Omental fat pad (tissue), 4 donors: ENCODE measurements around the gene RNF141. TPM values are rescaled to one million over a fixed set of nuclear protein-coding genes. Genes with fewer than 3 reads are reported as not detected.
A peak's percentile ranks its signal among the peaks of the same experiment; 100 is the strongest.

Experiments used
- ATAC-seq: fragments of 150-250 bp; one replicate; pipeline ENCODE4 v1.9.1; 2016; ENCODE audit warnings: mild to moderate bottlenecking, moderate library complexity; ENCODE audit not compliant: low FRiP score
- DNase-seq: peaks from one replicate; pipeline ENCODE4 v3.0.0-alpha.2; 2019; ENCODE audit warnings: low spot score
- CTCF ChIP-seq, 3 donors: fragments of 450-650 bp; IDR thresholded peaks; one replicate each; pipeline ENCODE4 v1.5.1; 2016 to 2017; ENCODE audit warnings: antibody characterized with exemption in 3 of 3, mild to moderate bottlenecking in 3 of 3, moderate library complexity in 2 of 3
- total RNA-seq, 4 donors: library from RNA; depleted of rRNA; stranded (reverse); fragments of >200 nt; gene quantifications; one replicate each; pipeline ENCODE4 v1.1.0, GENCODE V29; 2016

The RNF141 gene
- total RNA-seq, 4 donors from 2014 or later: 20.0 to 35.8 (median 26.5) TPM

- ATAC-seq: no peak
- DNase-seq: peak; percentile 3
- TF ChIP-seq CTCF (IDR thresholded peaks at IDR 0.05): no peak
These were observed 55.3 kb downstream of the RNF141 start for GRCh38 chr11:10485646-10486045.

- DNase-seq (peak; percentile 17), ATAC-seq (no peak)
- no peak for TF ChIP-seq CTCF (IDR thresholded peaks at IDR 0.05)
These were observed 56.4 kb downstream of the RNF141 start for GRCh38 chr11:10484461-10485180.

- no peak for TF ChIP-seq CTCF (IDR thresholded peaks at IDR 0.05)
- ATAC-seq (no peak), DNase-seq (peak; percentile 9)
These were observed 57.4 kb downstream of the RNF141 start for GRCh38 chr11:10483584-10483983.

GRCh38 chr11:10483174-10483573 lies 57.8 kb downstream of the RNF141 start:
- peak; percentile 4 for DNase-seq
- no peak for ATAC-seq
- no peak for TF ChIP-seq CTCF (IDR thresholded peaks at IDR 0.05)

GRCh38 chr11:10481560-10482349 lies 59.2 kb downstream of the RNF141 start:
- no peak for DNase-seq
- TF ChIP-seq CTCF (IDR thresholded peaks at IDR 0.05): no peak
- no peak for ATAC-seq

GRCh38 chr11:10480760-10481159 lies 60.2 kb downstream of the RNF141 start:
- ATAC-seq (no peak), DNase-seq (no peak)
- no peak for TF ChIP-seq CTCF (IDR thresholded peaks at IDR 0.05)
